GM21528 (cell line): Measurements from ENCODE around the gene HDHD3.
"Not testable (repeated sequence)": the region's sequence is repeated elsewhere in the genome, so short reads cannot be mapped to it uniquely, and the experiment has no call there.

Experiments
- ATAC-seq: cut with Tn5 transposase; IDR thresholded peaks from one replicate; pipeline ENCODE4 v1.9.1; 2021; ENCODE audit warnings: mild to moderate bottlenecking, moderate library complexity; ENCODE audit not compliant: unreplicated experiment, low FRiP score

The HDHD3 gene

GRCh38 chr9:113368348-113368981, 8.3 kb downstream of the HDHD3 start:
- ATAC-seq: no peak

- not testable (repeated sequence) for ATAC-seq
These were observed 11.1 kb downstream of the HDHD3 start for GRCh38 chr9:113365652-113366051.

GRCh38 chr9:113364951-113365350, 11.8 kb downstream of the HDHD3 start:
- no peak for ATAC-seq

- ATAC-seq: no peak
These were observed 13.4 kb downstream of the HDHD3 start for GRCh38 chr9:113363336-113363735.

- ATAC-seq: no peak
These were observed 15.3 kb downstream of the HDHD3 start for GRCh38 chr9:113361304-113362018.

GRCh38 chr9:113360242-113360842, 16.4 kb downstream of the HDHD3 start:
- no peak for ATAC-seq

GRCh38 chr9:113359385-113359784, 17.4 kb downstream of the HDHD3 start:
- ATAC-seq: no peak

GRCh38 chr9:113356686-113357292, 20.0 kb downstream of the HDHD3 start:
- no peak for ATAC-seq

GRCh38 chr9:113355040-113355596, 21.7 kb downstream of the HDHD3 start:
- no peak for ATAC-seq

- ATAC-seq: no peak
These were observed 24.4 kb downstream of the HDHD3 start for GRCh38 chr9:113352411-113352810.

GRCh38 chr9:113352006-113352405, 24.8 kb downstream of the HDHD3 start:
- no peak for ATAC-seq

GRCh38 chr9:113350937-113351336, 25.8 kb downstream of the HDHD3 start:
- no peak for ATAC-seq

- ATAC-seq: no peak
These were observed 26.6 kb downstream of the HDHD3 start for GRCh38 chr9:113350107-113350661.

- ATAC-seq: no peak
These were observed 27.2 kb downstream of the HDHD3 start, which contains the start of gene BSPRY for GRCh38 chr9:113349445-113350094. Gene BSPRY (plus strand): TSS chr9:113349541. CDS start chr9:113349580, 39 bp downstream.

GRCh38 chr9:113349066-113349444, 27.7 kb downstream of the HDHD3 start:
- ATAC-seq: no peak

GRCh38 chr9:113348437-113348836, 28.3 kb downstream of the HDHD3 start:
- ATAC-seq: no peak

GRCh38 chr9:113345671-113346070, 31.1 kb downstream of the HDHD3 start:
- no peak for ATAC-seq

GRCh38 chr9:113345190-113345589, 31.6 kb downstream of the HDHD3 start:
- ATAC-seq: no peak

GRCh38 chr9:113343732-113344231, 33.0 kb downstream of the HDHD3 start:
- no peak for ATAC-seq
